Keratinocyte (primary cell): ENCODE data around the gene RDH5. TPM values are rescaled to one million over a fixed set of nuclear protein-coding genes. Genes with fewer than 3 reads are reported as not detected.

Source experiments
- DNase-seq: peaks from one replicate; pipeline ENCODE4 v3.0.0-alpha.2; 2011; ENCODE audit warnings: low read depth, missing footprints, low spot score
- FAIRE-seq: peaks from 2 replicates; lab custom pipeline; 2011; peaks lifted over from hg19 to GRCh38; lab: Jason Lieb, UNC
- H2AFZ ChIP-seq: 2 replicates; pipeline ENCODE4 v1.6.0; 2012; ENCODE audit warnings: low read length, control low read depth, inconsistent platforms; ENCODE audit not compliant: control insufficient read depth
- H3K27ac ChIP-seq: 2 replicates; pipeline ENCODE4 v1.5.1; 2011; ENCODE audit warnings: low read length; ENCODE audit not compliant: control insufficient read depth, insufficient read depth
- H3K27me3 ChIP-seq: 3 replicates; pipeline ENCODE4 v1.6.0; 2011; ENCODE audit warnings: low read length; ENCODE audit not compliant: control insufficient read depth, insufficient read depth; ENCODE audit errors: extremely low read depth
- H3K36me3 ChIP-seq, 2 experiments: 2 replicates in 1 of 2; 3 replicates in 1 of 2; pipeline ENCODE4 v1.5.1; 2011; ENCODE audit warnings: low read length in 2 of 2, mild to moderate bottlenecking in 1 of 2; ENCODE audit not compliant: control insufficient read depth in 2 of 2, insufficient read depth in 2 of 2; ENCODE audit errors: extremely low read depth in 1 of 2
- H3K4me1 ChIP-seq: 3 replicates; pipeline ENCODE4 v1.5.1; 2011; ENCODE audit warnings: low read length; ENCODE audit not compliant: control insufficient read depth, insufficient read depth; ENCODE audit errors: extremely low read depth
- H3K4me2 ChIP-seq: 3 replicates; pipeline ENCODE4 v1.6.0; 2011; ENCODE audit warnings: low read depth, low read length; ENCODE audit not compliant: control insufficient read depth, insufficient read depth; ENCODE audit errors: extremely low read depth
- H3K4me3 ChIP-seq, 3 experiments: fragments of 200-600 bp in 1 of 3; sonication (generic) in 1 of 3; 2 replicates in 2 of 3; 3 replicates in 1 of 3; pipeline ENCODE4 v1.5.1; 2011 to 2016; ENCODE audit warnings: low read length in 3 of 3, mild to moderate bottlenecking in 3 of 3, control low read depth in 2 of 3, inconsistent platforms in 1 of 3, low read depth in 1 of 3, mixed read lengths in 1 of 3, mixed run types in 1 of 3, moderate library complexity in 1 of 3; ENCODE audit not compliant: control insufficient read depth in 2 of 3, insufficient read depth in 2 of 3; ENCODE audit errors: extremely low read depth in 1 of 3
- H3K79me2 ChIP-seq: 2 replicates; pipeline ENCODE4 v1.6.0; 2012; ENCODE audit warnings: low read length; ENCODE audit not compliant: control insufficient read depth, insufficient read depth
- H3K9ac ChIP-seq: 3 replicates; pipeline ENCODE4 v1.6.0; 2011; ENCODE audit warnings: low read length; ENCODE audit not compliant: control insufficient read depth, insufficient read depth; ENCODE audit errors: extremely low read depth
- H3K9me1 ChIP-seq: 3 replicates; pipeline ENCODE4 v1.6.0; 2011; ENCODE audit warnings: low read length; ENCODE audit not compliant: control insufficient read depth, insufficient read depth; ENCODE audit errors: extremely low read depth
- H3K9me3 ChIP-seq: 2 replicates; pipeline ENCODE4 v1.5.1; 2012; ENCODE audit warnings: low read depth, low read length; ENCODE audit not compliant: control insufficient read depth
- H4K20me1 ChIP-seq: 3 replicates; pipeline ENCODE4 v1.6.0; 2011; ENCODE audit warnings: low read length; ENCODE audit not compliant: control insufficient read depth, insufficient read depth; ENCODE audit errors: extremely low read depth
- CTCF ChIP-seq, 3 experiments: IDR thresholded peaks in 1 of 3; conservative IDR thresholded peaks in 1 of 3; optimal IDR thresholded peaks in 1 of 3; 2 replicates in 2 of 3; 3 replicates in 1 of 3; pipeline versions ENCODE3 to v1.5.1; 2011; ENCODE audit warnings: low read length in 3 of 3, mild to moderate bottlenecking in 3 of 3, moderate library complexity in 2 of 3, control low read depth in 1 of 3, inconsistent platforms in 1 of 3; ENCODE audit not compliant: insufficient read depth in 2 of 3; ENCODE audit errors: extremely low read depth in 1 of 3
- EZH2 ChIP-seq: IDR thresholded peaks from one replicate; pipeline ENCODE4 v1.6.1; 2012; ENCODE audit warnings: inconsistent platforms, mild to moderate bottlenecking, low read length, moderate library complexity
- dilution Hi-C: fragments of 300-500 bp; cut with MboI; formaldehyde crosslinking; loops from one replicate; pipeline ENCODE4 v1.7.0; 2020; ENCODE audit warnings: low sequenced_read_pairs; ENCODE audit not compliant: extremely low pct_ligation_motif_present
- polyA minus RNA-seq, 3 experiments: library from RNA; depleted of rRNA, polyadenylated mRNA; stranded (reverse); fragments of >200 nt; gene quantifications; 1 replicate in 1 of 3; 2 replicates in 1 of 3; 3 replicates in 1 of 3; pipeline ENCODE4 v1.2.3, GENCODE V29; 2011
- polyA plus RNA-seq, 5 experiments: library from polyadenylated mRNA; depleted of rRNA in 3 of 5; stranded (reverse) in 3 of 5; stranded (forward) in 1 of 5; unstranded in 1 of 5; fragments of >200 nt; gene quantifications; 1 replicate in 1 of 5; 2 replicates in 3 of 5; 3 replicates in 1 of 5; pipeline versions ENCODE4 v1.2.1 to v1.2.3, GENCODE V29; 2011 to 2012; ENCODE audit warnings: missing spikeins in 2 of 5, low read depth in 1 of 5, low replicate concordance in 1 of 5

Gene RDH5
- 0.67 to 1.2 TPM (median 0.77 TPM) in 3 replicates for polyA plus RNA-seq
- polyA plus RNA-seq (2011; ENCODE audit: low read depth): not detected
- polyA plus RNA-seq (2011; cell fraction: cytosol; rRNA removed): 0.18 and 0.47 TPM in 2 replicates
- 3.4 and 5.0 TPM in 2 replicates for polyA plus RNA-seq (2011; cell fraction: nucleus; rRNA removed)
- 0.79 and 1.8 TPM in 2 replicates for polyA plus RNA-seq (2012; ENCODE audit: low replicate concordance)
- 1.2 to 2.9 TPM (median 2.1 TPM) in 3 replicates for polyA minus RNA-seq
- polyA minus RNA-seq (2011; cell fraction: cytosol; rRNA and poly(A)+ RNA removed): not detected
- polyA minus RNA-seq (2011; cell fraction: nucleus; rRNA and poly(A)+ RNA removed): not detected in 2 replicates

- TF ChIP-seq CTCF (optimal IDR thresholded peaks at IDR 0.05 in 1 of 3, IDR thresholded peaks at IDR 0.05 in 1 of 3, conservative IDR thresholded peaks at IDR 0.05 in 1 of 3; ENCODE audit: extremely low read depth in 1 of 3, insufficient read depth in 2 of 3, low read length in 3 of 3) (no peak), EZH2 (no peak)
- DNase-seq: no peak
- Histone ChIP-seq H3K9me1 (no peaks in the 10 kb centered on the region), H3K9ac (no peak within 1 kb of the TSS), H3K4me1 (peaks cover 35% of the 10 kb centered on the region), H3K4me2 (no peak within 1 kb of the TSS), H4K20me1 (no peaks in the 10 kb centered on the region), H3K79me2 (no peaks in the 10 kb centered on the region), H3K36me3 (peaks cover 10 to 15% of the 10 kb centered on the region in 2 experiments), H2AFZ (no peak within 1 kb of the TSS), H3K27ac (no peak within 1 kb of the TSS), H3K4me3 (no peak within 1 kb of the TSS), H3K9me3 (no peaks in the 10 kb centered on the region), H3K27me3 (no peaks in the 10 kb centered on the region)
- dilution Hi-C loops: loop anchor here (5.0 kb wide), 1 partner anchor 33 kb away; no protein-coding TSS in a partner anchor
- FAIRE-seq: no peak
These were observed at the start of gene RDH5 for GRCh38 chr12:55720071-55720564. TSS of gene RDH5 (plus strand) at chr12:55720393. CDS start at chr12:55721185, 792 bp downstream.

- no peak overlapping the region for H3K4me2 ChIP-seq
- no peaks in the 10 kb centered on the region for H3K9me3 ChIP-seq
- H3K4me3 ChIP-seq: no peak overlapping the region
- H3K27ac ChIP-seq: no peak overlapping the region
- DNase-seq (no peak), FAIRE-seq (no peak)
- TF ChIP-seq CTCF (optimal IDR thresholded peaks at IDR 0.05 in 1 of 3, IDR thresholded peaks at IDR 0.05 in 1 of 3, conservative IDR thresholded peaks at IDR 0.05 in 1 of 3; ENCODE audit: extremely low read depth in 1 of 3, insufficient read depth in 2 of 3, low read length in 3 of 3) (no peak), EZH2 (no peak)
- no peak overlapping the region for H2AFZ ChIP-seq
- H3K9ac ChIP-seq: no peak overlapping the region
- H3K4me1 ChIP-seq: no peaks in the 10 kb centered on the region
- H3K79me2 ChIP-seq: no peaks in the 10 kb centered on the region
- H4K20me1 ChIP-seq: no peaks in the 10 kb centered on the region
- peaks cover 4% of the 10 kb centered on the region for H3K27me3 ChIP-seq
- H3K9me1 ChIP-seq: no peaks in the 10 kb centered on the region
- dilution Hi-C loops: no loop called here
- no peaks in the 10 kb centered on the region for H3K36me3 ChIP-seq
These were observed 48.4 kb upstream of the RDH5 start for GRCh38 chr12:55671746-55672145.
